GM12865 (cell line): ENCODE results near the gene SERGEF.

ENCODE experiments used
- DNase-seq: peaks from one replicate; pipeline ENCODE4 v3.0.0; 2010; ENCODE audit warnings: low read depth
- H3K4me3 ChIP-seq: 2 replicates; pipeline ENCODE4 v1.5.1; 2011; ENCODE audit warnings: mild to moderate bottlenecking, low read depth, low read length, control low read depth
- TF ChIP-seq, protein P1 (sequence below): IDR thresholded peaks from 2 replicates; pipeline ENCODE4 v1.5.1; 2011; ENCODE audit warnings: low read length, control low read depth, low read depth, inconsistent platforms; ENCODE audit not compliant: insufficient read depth; ENCODE audit errors: missing control alignments

SERGEF gene

DNA sequence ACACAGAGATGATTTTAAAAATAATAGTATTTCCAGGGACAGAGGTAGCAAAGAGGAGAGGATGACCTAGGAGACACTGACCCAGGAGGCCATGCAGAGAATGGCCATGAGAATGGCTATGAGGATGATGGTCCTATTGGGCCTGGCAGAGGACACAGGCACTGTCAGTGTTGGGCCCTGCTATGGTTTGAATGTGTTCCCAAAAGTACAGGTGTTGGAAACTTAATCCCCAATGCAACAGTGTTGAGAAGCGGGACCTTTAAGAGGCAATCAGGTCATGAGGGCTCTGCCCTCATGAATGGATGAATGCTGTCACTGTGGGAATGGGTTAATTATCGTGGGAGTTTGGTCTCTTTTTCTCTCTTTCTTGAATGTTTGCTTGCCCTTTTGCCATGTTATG lies 216.7 kb downstream of the SERGEF start:
- TF ChIP-seq, protein P1, sequence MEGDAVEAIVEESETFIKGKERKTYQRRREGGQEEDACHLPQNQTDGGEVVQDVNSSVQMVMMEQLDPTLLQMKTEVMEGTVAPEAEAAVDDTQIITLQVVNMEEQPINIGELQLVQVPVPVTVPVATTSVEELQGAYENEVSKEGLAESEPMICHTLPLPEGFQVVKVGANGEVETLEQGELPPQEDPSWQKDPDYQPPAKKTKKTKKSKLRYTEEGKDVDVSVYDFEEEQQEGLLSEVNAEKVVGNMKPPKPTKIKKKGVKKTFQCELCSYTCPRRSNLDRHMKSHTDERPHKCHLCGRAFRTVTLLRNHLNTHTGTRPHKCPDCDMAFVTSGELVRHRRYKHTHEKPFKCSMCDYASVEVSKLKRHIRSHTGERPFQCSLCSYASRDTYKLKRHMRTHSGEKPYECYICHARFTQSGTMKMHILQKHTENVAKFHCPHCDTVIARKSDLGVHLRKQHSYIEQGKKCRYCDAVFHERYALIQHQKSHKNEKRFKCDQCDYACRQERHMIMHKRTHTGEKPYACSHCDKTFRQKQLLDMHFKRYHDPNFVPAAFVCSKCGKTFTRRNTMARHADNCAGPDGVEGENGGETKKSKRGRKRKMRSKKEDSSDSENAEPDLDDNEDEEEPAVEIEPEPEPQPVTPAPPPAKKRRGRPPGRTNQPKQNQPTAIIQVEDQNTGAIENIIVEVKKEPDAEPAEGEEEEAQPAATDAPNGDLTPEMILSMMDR = no peak
- DNase-seq = no peak

GRCh38 chr11:17794981-17795380 lies 217.9 kb downstream of the SERGEF start:
- no peak overlapping the region for H3K4me3 ChIP-seq
- no peak for DNase-seq
- TF ChIP-seq, protein P1 = no peak

More for the DNA sequence above, 216.7 kb downstream of the SERGEF start:
- no peak overlapping the region for H3K4me3 ChIP-seq

DNA sequence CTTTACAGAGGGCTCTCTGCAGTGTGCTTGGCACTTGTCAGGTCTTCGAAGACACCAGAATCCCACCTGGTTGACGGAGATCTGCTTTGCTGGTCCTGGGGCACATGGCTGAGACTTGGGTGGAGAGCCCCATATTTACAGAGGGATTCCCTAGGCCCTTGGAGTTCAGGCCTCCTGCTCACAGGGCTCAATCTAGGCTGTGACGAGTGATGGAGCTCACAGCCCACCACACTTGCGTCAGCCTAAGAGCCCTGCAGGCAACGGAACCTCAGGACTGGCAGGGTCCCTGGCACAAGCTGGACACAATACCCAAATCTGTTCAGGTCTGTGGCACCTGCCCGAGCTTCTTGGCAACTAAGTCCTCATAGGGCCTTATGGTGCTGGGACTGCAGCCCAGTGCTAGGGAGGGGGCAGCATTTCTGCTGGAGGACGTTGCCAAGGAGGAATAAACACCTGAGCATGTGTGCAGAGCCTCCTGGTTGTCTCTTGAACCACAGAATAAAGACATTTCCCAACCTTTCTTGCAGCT lies 219.1 kb downstream of the SERGEF start:
- DNase-seq = no peak
- H3K4me3 ChIP-seq = no peak overlapping the region
- TF ChIP-seq, protein P1 = no peak

GRCh38 chr11:17792161-17792560 lies 220.7 kb downstream of the SERGEF start:
- DNase-seq = no peak
- H3K4me3 ChIP-seq = no peak overlapping the region
- TF ChIP-seq, protein P1 = no peak

GRCh38 chr11:17791144-17791543 lies 221.7 kb downstream of the SERGEF start:
- H3K4me3 ChIP-seq = no peak overlapping the region
- TF ChIP-seq, protein P1 = no peak

DNA sequence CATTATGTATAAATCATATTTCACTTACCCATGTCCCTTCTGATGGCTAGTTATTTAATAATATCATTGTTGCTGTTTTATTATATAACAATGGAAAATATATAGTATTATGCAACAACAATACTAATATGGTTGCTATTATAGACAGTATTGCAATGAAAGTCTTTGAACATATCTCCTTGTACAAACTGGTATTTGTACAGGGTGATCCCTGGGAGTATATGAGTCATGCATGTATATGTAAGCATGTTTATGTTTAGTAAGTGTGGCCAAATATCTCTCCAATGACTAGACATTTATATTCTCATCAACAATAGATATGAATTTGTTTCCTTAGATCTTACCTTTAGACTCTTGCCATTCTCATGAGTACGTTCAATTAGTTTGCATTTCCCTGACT lies 222.4 kb downstream of the SERGEF start:
- TF ChIP-seq, protein P1 = no peak
- no peak for DNase-seq
- no peak overlapping the region for H3K4me3 ChIP-seq

More at GRCh38 chr11:17791144-17791543, 221.7 kb downstream of the SERGEF start:
- no peak for DNase-seq

DNA sequence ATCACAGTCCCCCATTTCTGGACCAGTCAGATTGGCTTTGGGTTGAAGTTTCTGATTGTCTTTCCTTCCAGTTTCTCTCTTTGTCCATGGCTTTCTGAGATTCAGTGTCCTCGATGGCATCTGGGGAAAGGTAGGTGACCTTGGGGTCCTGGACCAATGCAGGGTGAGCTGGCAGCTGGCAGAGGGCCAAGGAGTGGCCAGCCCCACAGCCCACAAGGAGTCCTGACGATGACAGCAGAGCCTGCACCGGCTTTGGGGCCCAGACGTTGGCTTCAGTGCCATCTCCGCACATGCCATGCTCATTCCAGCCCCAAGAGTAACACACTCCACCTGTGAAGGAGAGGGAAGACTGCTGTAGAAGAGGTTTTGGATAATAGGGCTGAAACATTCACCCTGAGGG lies 224.8 kb downstream of the SERGEF start:
- no peak for DNase-seq
- TF ChIP-seq, protein P1 = no peak
- H3K4me3 ChIP-seq = no peak overlapping the region
